Liver (tissue), 9 donors: ENCODE measurements around the gene SGMS1. TPM values are rescaled to one million over a fixed set of nuclear protein-coding genes. Genes with fewer than 3 reads are reported as not detected.

ENCODE experiments used
- DNase-seq: peaks from one replicate; pipeline ENCODE4 v3.0.0-alpha.2; 2017; ENCODE audit warnings: low spot score
- H3K27ac ChIP-seq, 2 donors: one replicate each; pipeline ENCODE4 v1.7.0; 2013; ENCODE audit warnings: inconsistent platforms in 2 of 2, low read length in 2 of 2, control low read depth in 1 of 2, low read depth in 1 of 2, mild to moderate bottlenecking in 1 of 2
- H3K27me3 ChIP-seq, 4 donors: one replicate each; pipeline versions ENCODE4 v1.6.1 to v1.7.0; 2013; ENCODE audit warnings: low read length in 3 of 4, inconsistent platforms in 1 of 4, mild to moderate bottlenecking in 1 of 4, moderate library complexity in 1 of 4; ENCODE audit not compliant: control insufficient read depth in 4 of 4, insufficient read depth in 4 of 4
- H3K36me3 ChIP-seq, 4 donors: one replicate each; pipeline versions ENCODE4 v1.6.1 to v1.7.0; 2013; ENCODE audit warnings: low read length in 3 of 4, mild to moderate bottlenecking in 3 of 4, low read depth in 1 of 4, moderate library complexity in 1 of 4; ENCODE audit not compliant: control insufficient read depth in 4 of 4, insufficient read depth in 3 of 4
- H3K4me1 ChIP-seq, 4 donors: one replicate each; pipeline versions ENCODE4 v1.6.1 to v1.7.0; 2013; ENCODE audit warnings: low read length in 3 of 4, mild to moderate bottlenecking in 3 of 4, moderate library complexity in 1 of 4; ENCODE audit not compliant: control insufficient read depth in 4 of 4, insufficient read depth in 4 of 4
- H3K4me3 ChIP-seq, 3 donors: one replicate each; pipeline versions ENCODE4 v1.6.1 to v1.7.0; 2013; ENCODE audit warnings: low read length in 3 of 3, control low read depth in 1 of 3, low read depth in 1 of 3, mild to moderate bottlenecking in 1 of 3
- H3K9ac ChIP-seq, 2 donors: one replicate each; pipeline ENCODE4 v1.7.0; 2013; ENCODE audit warnings: low read length in 2 of 2, mild to moderate bottlenecking in 2 of 2, moderate library complexity in 2 of 2, control low read depth in 1 of 2, low read depth in 1 of 2
- H3K9me3 ChIP-seq, 4 donors: one replicate each; pipeline versions ENCODE4 v1.6.1 to v1.7.0; 2013; ENCODE audit warnings: low read length in 3 of 4; ENCODE audit not compliant: control insufficient read depth in 4 of 4
- EGR1 ChIP-seq, 2 donors: IDR thresholded peaks; 2 replicates each; pipeline ENCODE4 v1.6.1; 2016 to 2018; ENCODE audit warnings: antibody characterized with exemption in 2 of 2, low read depth in 2 of 2
- FOXA2 ChIP-seq: IDR thresholded peaks from 2 replicates; pipeline ENCODE4 v1.6.1; 2016; ENCODE audit warnings: antibody characterized with exemption
- GABPA ChIP-seq, 2 donors: IDR thresholded peaks in 1 of 2; conservative IDR thresholded peaks in 1 of 2; 2 replicates each; pipeline ENCODE4 v1.6.1; 2016; ENCODE audit warnings: antibody characterized with exemption in 2 of 2, mild to moderate bottlenecking in 1 of 2, moderate library complexity in 1 of 2
- HNF4A ChIP-seq, 2 donors: conservative IDR thresholded peaks; 2 replicates each; pipeline ENCODE4 v1.6.1; 2016; ENCODE audit warnings: antibody characterized with exemption in 2 of 2, mild to moderate bottlenecking in 2 of 2
- HNF4G ChIP-seq: IDR thresholded peaks from 2 replicates; pipeline ENCODE4 v1.6.1; 2016; ENCODE audit warnings: antibody characterized with exemption
- JUND ChIP-seq, 2 donors: IDR thresholded peaks; 2 replicates each; pipeline ENCODE4 v1.6.1; 2016; ENCODE audit warnings: antibody characterized with exemption in 2 of 2
- NR2F2 ChIP-seq: IDR thresholded peaks from 2 replicates; pipeline ENCODE4 v1.6.1; 2016; ENCODE audit warnings: antibody characterized with exemption
- RXRA ChIP-seq, 2 donors: IDR thresholded peaks; 2 replicates each; pipeline ENCODE4 v1.6.1; 2017 to 2018; ENCODE audit warnings: antibody characterized with exemption in 2 of 2, mild to moderate bottlenecking in 1 of 2
- SP1 ChIP-seq: IDR thresholded peaks from 2 replicates; pipeline ENCODE4 v1.6.1; 2018; ENCODE audit warnings: antibody characterized with exemption, mild to moderate bottlenecking
- YY1 ChIP-seq: IDR thresholded peaks from 2 replicates; pipeline ENCODE4 v1.6.1; 2016; ENCODE audit warnings: antibody characterized with exemption, mild to moderate bottlenecking
- whole genome bisulfite sequencing: extraction: QIAGEN DNeasy Blood & Tissue Kit; methylation state at CpG from one replicate; pipeline ENCODE4 v1.1.7; 2013; 5-methylcytosine and 5-hydroxymethylcytosine counted together
- polyA plus RNA-seq, 2 donors: library from polyadenylated mRNA; stranded (reverse) in 1 of 2; unstranded in 1 of 2; fragments of 200-250 nt in 1 of 2; fragments of >200 nt in 1 of 2; fragmentation: Nextera tagmentation in 1 of 2; extraction: Ambion mirVana in 1 of 2; gene quantifications; one replicate each; pipeline versions ENCODE4 v1.2.1 to v1.2.3, GENCODE V29; 2013 to 2015
- total RNA-seq, 2 donors: library from RNA; depleted of rRNA; stranded (reverse); fragments of >200 nt; gene quantifications; one replicate each; pipeline ENCODE4 v1.2.3, GENCODE V29; 2014
- TF ChIP-seq, protein P1 (sequence below): IDR thresholded peaks from 2 replicates; pipeline ENCODE4 v1.6.1; 2016; ENCODE audit warnings: antibody characterized with exemption
- TF ChIP-seq, protein P2 (sequence below): IDR thresholded peaks from 2 replicates; pipeline ENCODE4 v1.6.1; 2016; ENCODE audit warnings: antibody characterized with exemption
- donor health status: healthy.
- donor health status: healthy.
- donor health status: healthy.
- donor health status: healthy.
- donor health status: healthy.

SGMS1 gene
- total and polyA plus RNA-seq, 4 donors: 6.8 to 98.2 (median 21.1) TPM

DNA sequence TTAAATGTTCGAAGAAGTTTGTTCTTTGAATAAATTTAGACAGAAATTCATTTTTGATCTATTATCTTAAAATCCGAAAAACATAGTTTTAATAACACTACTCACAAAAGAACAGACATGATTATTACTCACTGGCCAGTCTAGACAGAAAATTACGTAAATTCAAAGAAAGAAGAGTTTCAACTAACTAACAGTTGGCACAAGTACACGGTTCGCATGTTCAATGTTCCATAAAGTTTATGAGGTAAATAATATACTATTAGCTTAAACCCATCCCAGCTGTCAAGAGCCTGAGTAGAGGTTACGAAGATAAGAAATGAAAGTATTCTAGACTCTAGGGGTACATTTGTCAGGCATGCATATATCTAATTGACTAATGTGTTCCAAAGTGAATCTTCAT is 220.7 kb downstream of the SGMS1 start (continued):
- TF ChIP-seq FOXA2: no peak

DNA sequence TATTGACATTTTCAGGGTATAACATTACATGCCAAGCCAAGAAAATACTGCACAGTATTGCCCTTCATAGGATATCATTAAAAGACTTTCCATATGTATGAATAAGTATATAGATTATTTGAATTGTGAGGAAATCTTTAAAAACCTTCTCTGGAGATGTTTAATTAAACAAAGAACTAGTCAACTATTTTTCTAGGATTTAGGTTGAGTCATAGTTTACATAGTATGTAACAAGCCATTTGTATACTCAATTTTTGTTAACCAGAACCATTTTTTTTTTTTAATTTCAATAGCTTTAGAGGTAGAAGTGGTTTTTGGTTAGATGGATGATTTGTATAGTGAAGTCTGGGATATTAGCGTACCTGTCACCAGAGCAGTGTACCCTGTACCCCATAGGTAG is 221.3 kb downstream of the SGMS1 start:
- H3K36me3 ChIP-seq: peaks cover 0 to 3% (median 0%) of the 10 kb centered on the region in 4 donors
- H3K4me1 ChIP-seq: peaks cover 7 to 23% (median 14%) of the 10 kb centered on the region in 4 donors
- WGBS: 98% methylated on average over 1 of the region's 1 CpG
- H3K4me3 ChIP-seq: no peak overlapping the region
- H3K27me3 ChIP-seq: no peaks in the 10 kb centered on the region
- TF ChIP-seq SP1 (no peak), EGR1 (IDR thresholded peaks at IDR 0.05; ENCODE audit: low read depth in 2 of 2) (no peak), HNF4A (conservative IDR thresholded peaks at IDR 0.05) (no peak)
- no peak overlapping the region for H3K9ac ChIP-seq
- H3K27ac ChIP-seq: no peak overlapping the region
- H3K9me3 ChIP-seq: no peaks in the 10 kb centered on the region
- DNase-seq: no peak

DNA sequence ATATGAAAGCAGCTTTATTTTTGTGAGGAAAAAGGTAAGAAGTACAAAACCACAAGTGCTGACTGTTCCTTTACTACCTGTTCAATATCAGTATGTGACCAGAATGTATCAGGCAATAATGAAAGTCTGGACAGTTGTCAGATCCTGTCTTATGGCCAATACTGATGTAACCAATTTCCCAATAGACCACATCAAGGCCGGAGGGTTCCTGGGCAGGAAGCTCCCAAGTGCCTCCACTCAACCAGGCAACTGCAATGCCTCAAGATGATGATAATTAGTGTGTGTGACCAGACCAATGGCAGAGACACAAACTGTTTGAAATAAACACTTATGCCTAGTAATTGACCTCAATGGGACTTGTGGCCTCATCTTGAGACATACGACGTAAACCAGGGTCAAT is 223.1 kb downstream of the SGMS1 start:
- Histone ChIP-seq H3K4me3 (no peak overlapping the region), H3K9ac (no peak overlapping the region), H3K9me3 (no peaks in the 10 kb centered on the region), H3K27ac (no peak overlapping the region), H3K27me3 (no peaks in the 10 kb centered on the region), H3K4me1 (peaks cover 10 to 31% (median 26%) of the 10 kb centered on the region in 4 donors), H3K36me3 (no peaks in the 10 kb centered on the region)
- WGBS: 59% methylated on average over 3 of the region's 3 CpGs
- TF ChIP-seq JUND (IDR thresholded peaks at IDR 0.05) (no peak), HNF4A (conservative IDR thresholded peaks at IDR 0.05) (peak; percentile 18 to 22)
- DNase-seq: no peak

DNA sequence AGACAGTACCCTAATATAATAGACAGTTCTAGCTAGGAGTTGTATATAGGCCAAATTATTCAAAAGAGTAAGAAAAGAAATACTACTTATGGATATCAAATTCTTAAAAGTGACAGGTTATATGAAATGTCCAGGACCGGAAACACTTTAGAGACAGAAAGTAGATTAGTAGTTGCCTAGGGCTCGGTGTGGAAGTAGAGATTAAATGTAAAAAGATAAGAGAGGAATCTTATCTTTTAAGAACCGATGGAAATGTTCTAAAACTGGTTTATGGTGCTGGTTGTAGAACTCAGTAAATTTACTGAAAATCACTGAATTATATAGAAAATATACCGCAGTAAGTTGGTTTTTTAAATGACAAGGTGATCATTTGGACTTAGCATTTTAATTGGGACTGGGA is 224.9 kb downstream of the SGMS1 start:
- no peak overlapping the region for H3K4me3 ChIP-seq
- no peak overlapping the region for H3K27ac ChIP-seq
- no peaks in the 10 kb centered on the region for H3K9me3 ChIP-seq
- TF ChIP-seq, protein P1, sequence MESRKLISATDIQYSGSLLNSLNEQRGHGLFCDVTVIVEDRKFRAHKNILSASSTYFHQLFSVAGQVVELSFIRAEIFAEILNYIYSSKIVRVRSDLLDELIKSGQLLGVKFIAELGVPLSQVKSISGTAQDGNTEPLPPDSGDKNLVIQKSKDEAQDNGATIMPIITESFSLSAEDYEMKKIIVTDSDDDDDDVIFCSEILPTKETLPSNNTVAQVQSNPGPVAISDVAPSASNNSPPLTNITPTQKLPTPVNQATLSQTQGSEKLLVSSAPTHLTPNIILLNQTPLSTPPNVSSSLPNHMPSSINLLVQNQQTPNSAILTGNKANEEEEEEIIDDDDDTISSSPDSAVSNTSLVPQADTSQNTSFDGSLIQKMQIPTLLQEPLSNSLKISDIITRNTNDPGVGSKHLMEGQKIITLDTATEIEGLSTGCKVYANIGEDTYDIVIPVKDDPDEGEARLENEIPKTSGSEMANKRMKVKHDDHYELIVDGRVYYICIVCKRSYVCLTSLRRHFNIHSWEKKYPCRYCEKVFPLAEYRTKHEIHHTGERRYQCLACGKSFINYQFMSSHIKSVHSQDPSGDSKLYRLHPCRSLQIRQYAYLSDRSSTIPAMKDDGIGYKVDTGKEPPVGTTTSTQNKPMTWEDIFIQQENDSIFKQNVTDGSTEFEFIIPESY: no peak
- no peak for TF ChIP-seq RXRA (IDR thresholded peaks at IDR 0.05)
- TF ChIP-seq EGR1 (IDR thresholded peaks at IDR 0.05; ENCODE audit: low read depth in 2 of 2): no peak
- no peak for TF ChIP-seq NR2F2
- no peak for TF ChIP-seq JUND (IDR thresholded peaks at IDR 0.05)
- TF ChIP-seq HNF4A (conservative IDR thresholded peaks at IDR 0.05): no peak
- TF ChIP-seq SP1: no peak
- no peak for TF ChIP-seq FOXA2
- peaks cover 11 to 36% (median 28%) of the 10 kb centered on the region in 4 donors for H3K4me1 ChIP-seq
- WGBS: 85% methylated on average over 4 of the region's 4 CpGs
- H3K36me3 ChIP-seq: no peaks in the 10 kb centered on the region
- H3K27me3 ChIP-seq: no peaks in the 10 kb centered on the region
- no peak overlapping the region for H3K9ac ChIP-seq
- no peak for DNase-seq

DNA sequence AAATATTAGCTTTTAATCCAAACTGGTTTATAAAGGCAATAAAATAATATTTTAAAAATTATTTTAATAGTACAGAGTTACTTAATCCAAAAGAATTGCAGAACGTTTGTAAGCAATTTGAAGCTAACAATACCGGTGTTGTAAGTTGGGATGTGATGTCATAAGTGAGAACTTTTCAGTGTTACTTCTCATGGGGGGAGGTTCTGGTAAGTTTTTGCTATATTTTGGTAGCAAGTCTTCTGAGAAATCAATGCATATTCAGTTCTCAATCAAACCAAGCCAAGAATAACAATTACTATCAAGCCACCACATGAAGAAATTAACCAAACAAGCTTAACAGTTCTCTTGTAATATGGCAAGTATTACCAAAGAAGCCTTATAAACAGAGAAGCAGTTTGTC is 225.4 kb downstream of the SGMS1 start:
- DNase-seq: no peak
- Histone ChIP-seq H3K36me3 (no peaks in the 10 kb centered on the region), H3K27me3 (no peaks in the 10 kb centered on the region), H3K4me3 (no peak overlapping the region), H3K27ac (no peak overlapping the region), H3K9me3 (no peaks in the 10 kb centered on the region), H3K9ac (no peak overlapping the region), H3K4me1 (peaks cover 11 to 38% (median 30%) of the 10 kb centered on the region in 4 donors)
- TF ChIP-seq NR2F2 (no peak), SP1 (no peak), HNF4G (no peak), FOXA2 (no peak), YY1 (no peak), HNF4A (conservative IDR thresholded peaks at IDR 0.05) (no peak), RXRA (IDR thresholded peaks at IDR 0.05) (no peak), GABPA (IDR thresholded peaks at IDR 0.05 in 1 of 2, conservative IDR thresholded peaks at IDR 0.05 in 1 of 2) (no peak), JUND (IDR thresholded peaks at IDR 0.05) (no peak)
- TF ChIP-seq, protein P1: no peak
- TF ChIP-seq, protein P2, sequence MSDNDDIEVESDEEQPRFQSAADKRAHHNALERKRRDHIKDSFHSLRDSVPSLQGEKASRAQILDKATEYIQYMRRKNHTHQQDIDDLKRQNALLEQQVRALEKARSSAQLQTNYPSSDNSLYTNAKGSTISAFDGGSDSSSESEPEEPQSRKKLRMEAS: no peak
- WGBS: 42% methylated on average over 2 of the region's 2 CpGs
